ENCODE data around the gene STARD13.

DNA sequence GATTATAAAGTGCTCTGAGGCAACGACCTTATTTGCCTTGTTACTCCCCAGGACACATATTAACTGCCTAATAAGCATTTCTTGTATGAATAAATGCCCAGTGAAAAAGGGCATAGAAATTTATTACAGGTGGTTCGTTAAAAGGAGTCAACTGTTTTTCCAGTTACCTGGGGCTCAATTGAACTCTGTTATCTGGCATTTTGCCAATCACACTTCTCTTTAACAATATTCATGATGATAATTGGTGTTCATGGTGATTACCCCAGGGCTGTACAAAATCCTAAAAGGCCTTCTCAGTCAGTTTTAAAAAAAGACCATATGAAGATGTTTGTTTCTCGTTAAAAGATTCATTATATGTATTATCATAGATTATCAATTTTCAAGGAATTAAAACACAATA, 212.2 kb downstream of the STARD13 start:
- TF ChIP-seq CTCF (IDR thresholded peaks at IDR 0.05) (no peak), POLR2A (IDR thresholded peaks at IDR 0.05) (no peak)
